H1 (cell line): ENCODE results near the gene ERLIN1. TPM values are rescaled to one million over a fixed set of nuclear protein-coding genes. Genes with fewer than 3 reads are reported as not detected.

Source experiments
- CTCF ChIA-PET: fragments of 300-600 bp; sonication (Branson Sonifier 250); formaldehyde crosslinking; loops from one replicate; lab custom pipeline; 2021; ENCODE audit not compliant: partially characterized antibody; lab: Charles Lee
- POLR2A ChIA-PET: fragments of 300-600 bp; sonication (Branson Sonifier 250); formaldehyde crosslinking; loops from one replicate; lab custom pipeline; 2021; ENCODE audit warnings: inconsistent platforms; ENCODE audit not compliant: partially characterized antibody; lab: Charles Lee
- DNase-seq, 2 experiments: peaks; one replicate each; pipeline versions ENCODE4 v3.0.0 to v3.0.0-alpha.2; 2010 to 2022; ENCODE audit warnings: low spot score in 2 of 2, low read depth in 1 of 2, mixed read lengths in 1 of 2
- FAIRE-seq: peaks from 2 replicates; lab custom pipeline; 2011; peaks lifted over from hg19 to GRCh38; lab: Jason Lieb, UNC
- H2AFZ ChIP-seq: 2 replicates; pipeline ENCODE4 v1.8.1; 2012; ENCODE audit warnings: low read length, inconsistent platforms
- H2AK5ac ChIP-seq: 2 replicates; pipeline ENCODE4 v1.6.1; 2013; ENCODE audit warnings: low read depth, low read length
- H2BK120ac ChIP-seq: replicated peaks from 2 replicates; pipeline ENCODE3; 2013; ENCODE audit warnings: low read depth, low read length, inconsistent platforms
- H2BK12ac ChIP-seq: 2 replicates; pipeline ENCODE4 v1.6.1; 2013; ENCODE audit warnings: low read depth, low read length
- H2BK15ac ChIP-seq: 2 replicates; pipeline ENCODE4 v1.6.1; 2013; ENCODE audit warnings: low read length
- H2BK20ac ChIP-seq: 2 replicates; pipeline ENCODE4 v1.6.1; 2013; ENCODE audit warnings: low read length
- H2BK5ac ChIP-seq: 2 replicates; pipeline ENCODE4 v1.6.1; 2013; ENCODE audit warnings: low read depth, low read length
- H3K14ac ChIP-seq: 2 replicates; pipeline ENCODE4 v1.6.1; 2013; ENCODE audit warnings: inconsistent platforms; ENCODE audit not compliant: insufficient read length
- H3K18ac ChIP-seq: 2 replicates; pipeline ENCODE4 v1.6.1; 2013; ENCODE audit warnings: low read length; ENCODE audit errors: extremely low read depth
- H3K23ac ChIP-seq: 2 replicates; pipeline ENCODE4 v1.6.1; 2013; ENCODE audit warnings: inconsistent platforms; ENCODE audit not compliant: insufficient read length
- H3K23me2 ChIP-seq: 2 replicates; pipeline ENCODE4 v1.6.1; 2013; ENCODE audit warnings: low read depth, low read length
- H3K27ac ChIP-seq: 2 replicates; pipeline ENCODE4 v1.6.1; 2011; ENCODE audit warnings: low read depth, low read length, inconsistent platforms
- H3K27me3 ChIP-seq, 4 experiments: replicated peaks in 1 of 4; 1 replicate in 1 of 4; 2 replicates in 3 of 4; pipeline versions ENCODE4 v1.6.1 to v1.8.1; 2011 to 2013; ENCODE audit warnings: low read length in 3 of 4, mild to moderate bottlenecking in 3 of 4, inconsistent platforms in 2 of 4, mixed read lengths in 2 of 4, moderate library complexity in 1 of 4; ENCODE audit not compliant: control insufficient read depth in 3 of 4, insufficient read depth in 3 of 4; ENCODE audit errors: extremely low read depth in 1 of 4
- H3K36me3 ChIP-seq, 4 experiments: 2 replicates each; pipeline versions ENCODE4 v1.6.1 to v1.8.1; 2011 to 2013; ENCODE audit warnings: mild to moderate bottlenecking in 4 of 4, low read length in 3 of 4, moderate library complexity in 2 of 4, control low read depth in 1 of 4, inconsistent platforms in 1 of 4; ENCODE audit not compliant: insufficient read depth in 4 of 4, control insufficient read depth in 2 of 4
- H3K4ac ChIP-seq: replicated peaks from 2 replicates; pipeline ENCODE3; 2013; ENCODE audit warnings: low read length, low read depth, mixed read lengths, inconsistent platforms; ENCODE audit not compliant: insufficient read length
- H3K4me1 ChIP-seq, 4 experiments: replicated peaks in 1 of 4; 1 replicate in 1 of 4; 2 replicates in 3 of 4; pipeline versions ENCODE4 v1.6.1 to v1.8.1; 2011 to 2013; ENCODE audit warnings: low read length in 3 of 4, inconsistent platforms in 2 of 4, mixed read lengths in 1 of 4; ENCODE audit not compliant: insufficient read depth in 4 of 4, control insufficient read depth in 3 of 4
- H3K4me2 ChIP-seq, 2 experiments: 2 replicates each; pipeline versions ENCODE4 v1.6.1 to v1.8.1; 2011 to 2013; ENCODE audit warnings: low read depth in 2 of 2, low read length in 2 of 2, control low read depth in 1 of 2, inconsistent platforms in 1 of 2, mild to moderate bottlenecking in 1 of 2; ENCODE audit not compliant: insufficient read depth in 1 of 2
- H3K4me3 ChIP-seq, 4 experiments: fragments of 200-600, 300-600 bp in 1 of 4; sonication (generic), shearing (Covaris generic), sonication (Bioruptor Twin) in 1 of 4; 2 replicates each; pipeline versions ENCODE4 v1.5.1 to v1.8.1; 2011 to 2016; ENCODE audit warnings: low read length in 4 of 4, low read depth in 3 of 4, control low read depth in 2 of 4, inconsistent platforms in 2 of 4, mild to moderate bottlenecking in 2 of 4, mixed read lengths in 1 of 4, moderate library complexity in 1 of 4; ENCODE audit not compliant: insufficient read depth in 2 of 4; ENCODE audit errors: extremely low read depth in 1 of 4
- H3K56ac ChIP-seq: replicated peaks from 2 replicates; pipeline ENCODE3; 2013; ENCODE audit warnings: low read depth, mild to moderate bottlenecking, mixed read lengths, low read length, inconsistent platforms; ENCODE audit not compliant: insufficient read length
- H3K79me1 ChIP-seq: 2 replicates; pipeline ENCODE4 v1.6.1; 2013; ENCODE audit warnings: low read depth, low read length, control low read depth
- H3K79me2 ChIP-seq, 2 experiments: 2 replicates each; pipeline versions ENCODE4 v1.6.1 to v1.8.1; 2012 to 2013; ENCODE audit warnings: low read length in 2 of 2, mild to moderate bottlenecking in 2 of 2, inconsistent platforms in 1 of 2; ENCODE audit not compliant: insufficient read depth in 2 of 2, control insufficient read depth in 1 of 2
- H3K9ac ChIP-seq, 4 experiments: replicated peaks in 1 of 4; 1 replicate in 1 of 4; 2 replicates in 3 of 4; pipeline versions ENCODE4 v1.6.1 to v1.8.1; 2011 to 2013; ENCODE audit warnings: low read depth in 3 of 4, low read length in 3 of 4, control low read depth in 2 of 4, mild to moderate bottlenecking in 2 of 4, moderate library complexity in 2 of 4, inconsistent platforms in 1 of 4; ENCODE audit errors: extremely low read depth in 1 of 4
- H3K9me3 ChIP-seq, 2 experiments: 2 replicates each; pipeline versions ENCODE4 v1.6.1 to v1.8.1; 2012 to 2013; ENCODE audit warnings: mild to moderate bottlenecking in 2 of 2, moderate library complexity in 2 of 2, control low read depth in 1 of 2, inconsistent platforms in 1 of 2, low read depth in 1 of 2, low read length in 1 of 2, mixed read lengths in 1 of 2; ENCODE audit not compliant: insufficient read depth in 2 of 2
- H4K20me1 ChIP-seq, 2 experiments: replicated peaks in 1 of 2; 2 replicates each; pipeline versions ENCODE3 to v1.8.1; 2011 to 2013; ENCODE audit warnings: inconsistent platforms in 2 of 2, low read length in 2 of 2, mild to moderate bottlenecking in 1 of 2; ENCODE audit not compliant: insufficient read depth in 2 of 2, control insufficient read depth in 1 of 2
- H4K5ac ChIP-seq: 2 replicates; pipeline ENCODE4 v1.6.1; 2013; ENCODE audit warnings: low read length, low read depth, mixed read lengths, inconsistent platforms; ENCODE audit not compliant: insufficient read length
- H4K8ac ChIP-seq: 2 replicates; pipeline ENCODE4 v1.8.0; 2013; ENCODE audit warnings: mild to moderate bottlenecking, moderate library complexity, low read length, inconsistent platforms; ENCODE audit not compliant: insufficient read depth; ENCODE audit errors: extremely low read depth
- H4K91ac ChIP-seq: replicated peaks from 2 replicates; pipeline ENCODE3; 2013; ENCODE audit warnings: low read length, mixed read lengths, inconsistent platforms; ENCODE audit not compliant: insufficient read length
- BRCA1 ChIP-seq: IDR thresholded peaks from 2 replicates; pipeline ENCODE4 v1.6.1; 2012; ENCODE audit warnings: low read depth, low read length, improper control_type of control experiment
- CBX8 ChIP-seq: fragments of 300-800, 300-1000 bp; sonication (generic); IDR thresholded peaks from 2 replicates; pipeline ENCODE4 v1.7.1; 2016; ENCODE audit warnings: low read depth, low read length, borderline replicate concordance
- EGR1 ChIP-seq: IDR thresholded peaks from 2 replicates; pipeline ENCODE4 v1.6.1; 2011; ENCODE audit warnings: low read depth, low read length, borderline replicate concordance
- EZH2 ChIP-seq: fragments of 200-600 bp; sonication (generic); IDR thresholded peaks from 2 replicates; pipeline ENCODE4 v1.7.1; 2012; ENCODE audit warnings: low read depth, mild to moderate bottlenecking, moderate library complexity, low read length, inconsistent platforms; ENCODE audit not compliant: severe bottlenecking
- FOSL1 ChIP-seq: IDR thresholded peaks from 2 replicates; pipeline ENCODE4 v1.6.1; 2011; ENCODE audit warnings: mild to moderate bottlenecking, low read depth, low read length, moderate library complexity; ENCODE audit not compliant: insufficient read depth
- GABPA ChIP-seq: IDR thresholded peaks from 2 replicates; pipeline ENCODE4 v1.6.1; 2011; ENCODE audit warnings: mild to moderate bottlenecking, low read length, moderate library complexity, borderline replicate concordance; ENCODE audit not compliant: insufficient read depth
- POLR2A ChIP-seq, 2 experiments: IDR thresholded peaks; 1 replicate in 1 of 2; 2 replicates in 1 of 2; pipeline ENCODE4 v1.6.1; 2011; ENCODE audit warnings: low read depth in 2 of 2, low read length in 2 of 2, mild to moderate bottlenecking in 2 of 2; ENCODE audit errors: control extremely low read depth in 1 of 2
- RBBP5 ChIP-seq: IDR thresholded peaks from 2 replicates; pipeline ENCODE4 v1.7.1; 2012; ENCODE audit warnings: low read depth, mild to moderate bottlenecking, inconsistent platforms, low read length, moderate library complexity, borderline replicate concordance
- SP4 ChIP-seq: IDR thresholded peaks from 2 replicates; pipeline ENCODE4 v1.6.1; 2012; ENCODE audit warnings: low read length, inconsistent platforms
- SRF ChIP-seq: IDR thresholded peaks from 2 replicates; pipeline ENCODE4 v1.6.1; 2011; ENCODE audit warnings: mild to moderate bottlenecking, low read depth, low read length, moderate library complexity
- TBP ChIP-seq: IDR thresholded peaks from 2 replicates; pipeline ENCODE4 v1.6.1; 2011; ENCODE audit warnings: low read depth, low read length, improper control_type of control experiment
- USF2 ChIP-seq: IDR thresholded peaks from 2 replicates; pipeline ENCODE4 v1.6.1; 2011; ENCODE audit warnings: low read length, improper control_type of control experiment
- WGBS, 2 experiments: shearing (Covaris generic) in 1 of 2; methylation state at CpG; one replicate each; pipeline versions ENCODE4 v1.1.6 to v1.1.7; 2013 to 2015; ENCODE audit warnings: low lambda C conversion rate in 2 of 2, mixed read lengths in 2 of 2, inconsistent platforms in 1 of 2, low coverage in 1 of 2, missing lambda C conversion rate in 1 of 2; ENCODE audit not compliant: insufficient replicate concordance in 2 of 2, insufficient coverage in 1 of 2, insufficient read length in 1 of 2; ENCODE audit errors: extremely low coverage in 1 of 2, missing lambda C conversion rate in 1 of 2; 5-methylcytosine and 5-hydroxymethylcytosine counted together
- polyA plus RNA-seq, 7 experiments: library from polyadenylated mRNA; depleted of rRNA in 3 of 7; stranded (reverse) in 5 of 7; unstranded in 2 of 7; fragments of >200 nt in 5 of 7; fragments of 200-250 nt in 2 of 7; gene quantifications; 1 replicate in 5 of 7; 2 replicates in 1 of 7; 4 replicates in 1 of 7; pipeline versions ENCODE4 v1.2.1 to v1.2.3, GENCODE V29; 2011 to 2013; ENCODE audit warnings: missing spikeins in 2 of 7, mixed read lengths in 2 of 7
- total RNA-seq: library from RNA; stranded (reverse); fragmentation: NEBNext Ultra II Directional; extraction: Animal tissue kit (Norgen Biotek cat#: 25700); gene quantifications from 2 replicates; pipeline ENCODE4 v1.2.1, GENCODE V29; 2021

The ERLIN1 gene
- total and polyA plus RNA-seq, 2 of the 8 experiments (the other 6 are each of a cell fraction or from before 2014, with no cell fraction given), result 16.5 to 32.0 TPM

- no peak overlapping the region for H3K18ac ChIP-seq
- H3K27ac ChIP-seq, result no peak overlapping the region
- H3K4me1 ChIP-seq, result peaks cover 0 to 2% (median 0%) of the 10 kb centered on the region in 4 experiments; a peak in 1 of 7 replicates
- H3K36me3 ChIP-seq, result no peaks in the 10 kb centered on the region
- H2BK20ac ChIP-seq, result no peak overlapping the region
- H3K9me3 ChIP-seq, result no peaks in the 10 kb centered on the region
- no peak overlapping the region for H2AFZ ChIP-seq
- H3K14ac ChIP-seq, result no peak overlapping the region
- H2BK120ac ChIP-seq, result no peak overlapping the region
- H3K4me2 ChIP-seq, result no peak overlapping the region; a peak in 1 of 4 replicates
- H3K56ac ChIP-seq, result no peak overlapping the region
- WGBS, 2 experiments, result 80% methylated on average over 3 of the region's 3 CpGs; no CpG with 5 or more reads in 1 of the 2 experiments
- no peak overlapping the region for H3K23ac ChIP-seq
- no peak overlapping the region for H3K4ac ChIP-seq
- CTCF ChIA-PET, result interaction anchor here (0.8 to 1.2 kb wide), 3 partner anchors 95 to 264 kb away, joined by 3 to 4 read pairs (median 3); no protein-coding TSS in a partner anchor
- H2BK15ac ChIP-seq, result no peak overlapping the region
- H3K9ac ChIP-seq, result no peak overlapping the region
- H2AK5ac ChIP-seq, result no peak overlapping the region
- no peaks in the 10 kb centered on the region for H3K79me1 ChIP-seq
- H4K5ac ChIP-seq, result no peak overlapping the region
- no peaks in the 10 kb centered on the region for H4K20me1 ChIP-seq
- no peaks in the 10 kb centered on the region for H3K79me2 ChIP-seq
- H4K91ac ChIP-seq, result no peak overlapping the region
- no peaks in the 10 kb centered on the region for H3K27me3 ChIP-seq
- POLR2A ChIA-PET, result interaction anchor here (0.8 kb wide), 2 partner anchors 58 to 197 kb away, joined by 3 read pairs; no protein-coding TSS in a partner anchor
- no peak overlapping the region for H2BK5ac ChIP-seq
- DNase-seq (no peak), FAIRE-seq (no peak)
- no peak overlapping the region for H4K8ac ChIP-seq
- H2BK12ac ChIP-seq, result no peak overlapping the region
- no peak overlapping the region for H3K4me3 ChIP-seq
- no peaks in the 10 kb centered on the region for H3K23me2 ChIP-seq
- TF ChIP-seq SP4 (no peak), GABPA (no peak), SRF (no peak), POLR2A (IDR thresholded peaks at IDR 0.05; ENCODE audit: control extremely low read depth in 1 of 2, low read depth in 2 of 2, low read length in 2 of 2) (peak; percentile 38 to 54; a peak in 2 of 3 replicates), BRCA1 (peak; percentile 63), EZH2 (no peak), RBBP5 (no peak), FOSL1 (no peak), CBX8 (no peak), EGR1 (no peak), USF2 (no peak), TBP (peak; percentile 55; the same call in 1 of the 2 replicates)
These were observed 76.2 kb downstream of the ERLIN1 start for GRCh38 chr10:100109670-100110069.
